ENCODE measurements around the gene NBL1. TPM values are rescaled to one million over a fixed set of nuclear protein-coding genes. Genes with fewer than 3 reads are reported as not detected.

The NBL1 gene
- total and polyA plus RNA-seq, 2 experiments from 2014 or later = 6.1 to 10.6 TPM

DNA sequence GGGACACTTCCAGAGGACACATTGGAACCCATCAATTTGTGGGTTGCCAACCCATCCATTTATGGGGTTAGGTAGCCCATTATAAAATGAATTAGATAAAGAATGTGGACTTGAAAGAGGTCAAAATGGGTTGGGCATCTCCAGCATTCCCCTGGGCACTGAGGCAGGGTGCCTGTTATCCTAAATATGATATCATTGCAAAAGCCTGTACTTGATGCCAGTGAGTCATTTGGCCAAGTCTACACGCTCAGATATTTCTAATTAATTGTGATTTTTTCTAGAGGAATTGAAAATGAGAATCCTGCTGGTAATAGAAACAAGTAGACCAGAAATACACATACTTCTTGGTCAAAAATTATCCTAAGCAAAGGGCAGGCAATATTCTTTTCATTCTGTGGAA, 21.9 kb upstream of the NBL1 start:
- Mint-ChIP-seq H3K27ac (no peak overlapping the region), H3K4me1 (peaks cover 15% of the 10 kb centered on the region), H3K27me3 (ENCODE audit: insufficient read depth, low read depth, poor library complexity) (no peaks in the 10 kb centered on the region), H3K36me3 (ENCODE audit: low read depth) (peaks cover 25% of the 10 kb centered on the region; the same call in 2 of the 3 replicates), H3K4me3 (no peak overlapping the region), H3K9me3 (no peaks in the 10 kb centered on the region)
- Histone ChIP-seq H3K36me3 (ENCODE audit: insufficient read depth) (peaks cover 17% of the 10 kb centered on the region), H3K4me2 (no peak overlapping the region), H3K79me2 (replicated peaks; ENCODE audit: insufficient read depth) (peaks cover 39% of the 10 kb centered on the region), H3K4me3 (no peak overlapping the region), H3K4me1 (ENCODE audit: insufficient read depth) (peaks cover 7% of the 10 kb centered on the region), H3K27me3 (ENCODE audit: insufficient read depth) (no peaks in the 10 kb centered on the region), H3K27ac (ENCODE audit: low read depth) (no peak overlapping the region), H4K20me1 (replicated peaks; ENCODE audit: insufficient read depth) (peaks cover 5% of the 10 kb centered on the region; the same call in 1 of the 2 replicates), H2AFZ (no peak overlapping the region), H3F3A (replicated peaks; ENCODE audit: low read depth) (no peaks in the 10 kb centered on the region), H3K9me2 (ENCODE audit: insufficient read depth) (no peaks in the 10 kb centered on the region)
- no peak for ATAC-seq
- no peak for TF ChIP-seq ETS1 (IDR thresholded peaks at IDR 0.05)
- no peak for TF ChIP-seq CREB1 (CRISPR knock-in tag; IDR thresholded peaks at IDR 0.05; ENCODE audit: low read depth)
- TF ChIP-seq ZNF462 (CRISPR knock-in tag; IDR thresholded peaks at IDR 0.05) = no peak
- TF ChIP-seq, protein P1, sequence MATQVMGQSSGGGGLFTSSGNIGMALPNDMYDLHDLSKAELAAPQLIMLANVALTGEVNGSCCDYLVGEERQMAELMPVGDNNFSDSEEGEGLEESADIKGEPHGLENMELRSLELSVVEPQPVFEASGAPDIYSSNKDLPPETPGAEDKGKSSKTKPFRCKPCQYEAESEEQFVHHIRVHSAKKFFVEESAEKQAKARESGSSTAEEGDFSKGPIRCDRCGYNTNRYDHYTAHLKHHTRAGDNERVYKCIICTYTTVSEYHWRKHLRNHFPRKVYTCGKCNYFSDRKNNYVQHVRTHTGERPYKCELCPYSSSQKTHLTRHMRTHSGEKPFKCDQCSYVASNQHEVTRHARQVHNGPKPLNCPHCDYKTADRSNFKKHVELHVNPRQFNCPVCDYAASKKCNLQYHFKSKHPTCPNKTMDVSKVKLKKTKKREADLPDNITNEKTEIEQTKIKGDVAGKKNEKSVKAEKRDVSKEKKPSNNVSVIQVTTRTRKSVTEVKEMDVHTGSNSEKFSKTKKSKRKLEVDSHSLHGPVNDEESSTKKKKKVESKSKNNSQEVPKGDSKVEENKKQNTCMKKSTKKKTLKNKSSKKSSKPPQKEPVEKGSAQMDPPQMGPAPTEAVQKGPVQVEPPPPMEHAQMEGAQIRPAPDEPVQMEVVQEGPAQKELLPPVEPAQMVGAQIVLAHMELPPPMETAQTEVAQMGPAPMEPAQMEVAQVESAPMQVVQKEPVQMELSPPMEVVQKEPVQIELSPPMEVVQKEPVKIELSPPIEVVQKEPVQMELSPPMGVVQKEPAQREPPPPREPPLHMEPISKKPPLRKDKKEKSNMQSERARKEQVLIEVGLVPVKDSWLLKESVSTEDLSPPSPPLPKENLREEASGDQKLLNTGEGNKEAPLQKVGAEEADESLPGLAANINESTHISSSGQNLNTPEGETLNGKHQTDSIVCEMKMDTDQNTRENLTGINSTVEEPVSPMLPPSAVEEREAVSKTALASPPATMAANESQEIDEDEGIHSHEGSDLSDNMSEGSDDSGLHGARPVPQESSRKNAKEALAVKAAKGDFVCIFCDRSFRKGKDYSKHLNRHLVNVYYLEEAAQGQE (IDR thresholded peaks at IDR 0.05; ENCODE audit: unreplicated experiment) = no peak
- no peak for TF ChIP-seq ZNF114 (CRISPR knock-in tag; IDR thresholded peaks at IDR 0.05)
- no peak for TF ChIP-seq ZNF331 (CRISPR knock-in tag; IDR thresholded peaks at IDR 0.05; ENCODE audit: low read depth)
- TF ChIP-seq EZH2 (IDR thresholded peaks at IDR 0.05; ENCODE audit: low read depth, unreplicated experiment) = no peak
- no peak for TF ChIP-seq JUNB (IDR thresholded peaks at IDR 0.05; ENCODE audit: unreplicated experiment)
- no peak for DNase-seq (ENCODE audit: low spot score)

Measured in GM23338 (cell line).